AG09319 (cell line): ENCODE measurements around the gene GPD2.

Experiments used
- DNase-seq: peaks from one replicate; pipeline ENCODE4 v3.0.0-alpha.2; 2010; ENCODE audit warnings: low read depth; ENCODE audit errors: extremely low read depth
- CTCF ChIP-seq: IDR thresholded peaks from 2 replicates; pipeline ENCODE4 v1.5.1; 2011; ENCODE audit warnings: low read depth, mild to moderate bottlenecking, inconsistent platforms, low read length, moderate library complexity

The GPD2 gene

GRCh38 chr2:156548413-156548812 is 112.2 kb downstream of the GPD2 start:
- no peak for TF ChIP-seq CTCF
- DNase-seq: no peak

DNA sequence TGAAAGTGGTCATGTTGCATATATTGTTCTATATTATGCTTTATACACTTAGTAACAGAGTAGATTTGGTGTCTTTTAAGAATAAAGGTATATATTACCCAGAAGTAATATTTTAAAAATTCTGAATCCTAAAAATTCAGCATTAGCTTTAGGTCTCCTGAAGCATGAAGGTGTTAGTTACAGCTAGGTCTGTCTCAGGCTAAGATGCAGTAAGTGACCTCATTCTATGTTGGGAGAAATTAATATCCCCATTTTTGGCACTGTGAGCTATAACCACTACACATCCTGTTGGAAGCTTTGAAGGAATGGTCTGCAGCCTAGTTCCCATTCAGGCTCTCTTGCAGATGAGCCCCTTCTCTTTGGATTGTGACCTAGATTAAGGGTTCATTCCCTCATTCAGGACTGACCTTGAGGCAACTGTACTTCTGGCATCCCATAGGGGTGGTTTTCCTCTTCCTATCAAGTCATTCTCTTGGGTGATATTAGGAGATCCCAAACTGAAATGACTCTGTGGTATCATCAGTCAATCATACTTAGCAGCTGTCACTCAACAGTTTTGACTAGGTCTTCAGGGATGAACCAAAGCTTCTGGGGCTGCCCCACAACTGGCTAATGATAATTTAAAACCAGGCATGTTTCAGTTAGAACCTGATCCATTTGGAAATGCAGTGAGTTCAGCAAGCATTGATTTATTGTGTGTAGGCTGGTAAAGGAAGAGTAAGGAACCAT is 117.7 kb downstream of the GPD2 start:
- TF ChIP-seq CTCF: no peak
- no peak for DNase-seq

GRCh38 chr2:156561326-156561725 is 125.1 kb downstream of the GPD2 start:
- no peak for DNase-seq
- no peak for TF ChIP-seq CTCF

DNA sequence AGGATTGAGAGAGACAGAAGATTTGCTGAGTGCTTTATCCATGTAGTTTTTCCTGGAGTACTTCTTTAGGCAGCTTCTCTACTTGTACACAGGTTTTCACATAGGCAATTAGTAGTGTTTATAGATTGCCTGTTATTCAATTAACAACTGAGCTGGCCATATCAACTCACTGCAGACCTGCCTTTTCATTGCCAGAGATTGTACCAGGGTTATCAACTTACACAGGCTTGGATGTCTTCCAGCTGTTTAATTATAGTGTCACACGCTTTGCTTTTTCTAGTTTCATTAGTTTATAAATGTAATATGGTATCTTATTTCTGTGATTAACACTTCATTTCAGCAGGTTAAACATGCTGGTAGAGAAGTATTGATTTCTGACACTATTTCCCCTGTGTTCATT is 125.9 kb downstream of the GPD2 start:
- TF ChIP-seq CTCF: no peak
- no peak for DNase-seq

- DNase-seq: no peak
- no peak for TF ChIP-seq CTCF
Measured at GRCh38 chr2:156563994-156564753, 128.0 kb downstream of the GPD2 start.

GRCh38 chr2:156565066-156565710 is 129.0 kb downstream of the GPD2 start:
- DNase-seq: peak; percentile 54
- TF ChIP-seq CTCF: no peak

DNA sequence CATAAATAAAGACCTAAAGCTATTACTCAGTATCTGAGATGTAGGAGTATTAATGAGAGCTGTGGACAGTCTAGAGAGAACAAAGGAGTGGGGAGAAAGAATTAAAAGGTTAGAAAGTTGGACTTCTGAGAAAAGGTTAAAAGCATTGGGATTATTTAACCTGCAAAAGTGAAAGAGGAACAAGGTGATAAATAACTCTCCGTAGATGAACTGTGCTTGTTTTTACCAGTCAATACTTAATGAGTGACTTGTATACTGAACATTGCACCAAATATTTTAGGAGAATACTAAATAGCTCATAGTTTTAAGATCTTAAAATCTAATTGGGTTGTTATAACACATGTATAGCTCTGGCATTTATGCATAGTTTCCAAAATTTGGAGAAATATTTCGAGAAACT is 137.5 kb downstream of the GPD2 start:
- TF ChIP-seq CTCF: no peak
- DNase-seq: no peak
